Neural crest cell (in vitro differentiated cells): ENCODE results near the gene EXOSC10. TPM values are rescaled to one million over a fixed set of nuclear protein-coding genes. Genes with fewer than 3 reads are reported as not detected.

Experiments used
- DNase-seq: peaks from one replicate; pipeline ENCODE4 v3.0.0; 2021; ENCODE audit warnings: low read depth, mixed read lengths, low spot score
- H3K27ac Mint-ChIP-seq: one replicate; pipeline ENCODE4 v1.8.0; 2021; ENCODE audit warnings: mild to moderate bottlenecking, mixed read lengths; ENCODE audit not compliant: unreplicated experiment
- H3K27me3 Mint-ChIP-seq: 2 replicates; pipeline ENCODE4 v1.8.0; 2021; ENCODE audit warnings: low read depth, mild to moderate bottlenecking, mixed read lengths
- H3K36me3 Mint-ChIP-seq: 2 replicates; pipeline ENCODE4 v1.8.0; 2021; ENCODE audit warnings: low read depth, mild to moderate bottlenecking, mixed read lengths
- H3K4me1 Mint-ChIP-seq: 2 replicates; pipeline ENCODE4 v1.8.0; 2021; ENCODE audit warnings: mixed read lengths
- H3K4me3 Mint-ChIP-seq: one replicate; pipeline ENCODE4 v1.8.0; 2021; ENCODE audit warnings: mild to moderate bottlenecking, mixed read lengths
- H3K9me3 Mint-ChIP-seq: 2 replicates; pipeline ENCODE4 v1.8.0; 2021; ENCODE audit warnings: mixed read lengths
- CTCF ChIP-seq: fragments of 200-600 bp; sonication (generic); conservative IDR thresholded peaks from 2 replicates; pipeline ENCODE4 v1.5.0; 2021; ENCODE audit warnings: antibody characterized with exemption, mild to moderate bottlenecking
- total RNA-seq: library from RNA; stranded (reverse); gene quantifications from 2 replicates; pipeline ENCODE4 v1.2.1, GENCODE V29; 2021

The EXOSC10 gene
- total RNA-seq, 1 donor from 2014 or later, result 127 TPM

- DNase-seq, result no peak
- no peak for TF ChIP-seq CTCF
- H3K27me3 Mint-ChIP-seq, result no peaks in the 10 kb centered on the region
- H3K9me3 Mint-ChIP-seq, result no peaks in the 10 kb centered on the region
- H3K27ac Mint-ChIP-seq, result no peak overlapping the region
- H3K4me1 Mint-ChIP-seq, result no peaks in the 10 kb centered on the region
- H3K4me3 Mint-ChIP-seq, result no peak overlapping the region
- H3K36me3 Mint-ChIP-seq, result peaks cover 10% of the 10 kb centered on the region
Observed at GRCh38 chr1:11134251-11134897, 34.7 kb upstream of the EXOSC10 start.

GRCh38 chr1:11132563-11133293 is 33.1 kb upstream of the EXOSC10 start:
- Mint-ChIP-seq H3K9me3 (no peaks in the 10 kb centered on the region), H3K36me3 (peaks cover 10% of the 10 kb centered on the region), H3K4me3 (no peak overlapping the region), H3K27me3 (no peaks in the 10 kb centered on the region), H3K27ac (no peak overlapping the region), H3K4me1 (no peaks in the 10 kb centered on the region)
- no peak for DNase-seq
- no peak for TF ChIP-seq CTCF

GRCh38 chr1:11131816-11132215 is 32.1 kb upstream of the EXOSC10 start:
- Mint-ChIP-seq H3K9me3 (no peaks in the 10 kb centered on the region), H3K4me1 (no peaks in the 10 kb centered on the region), H3K27ac (no peak overlapping the region), H3K27me3 (no peaks in the 10 kb centered on the region), H3K4me3 (no peak overlapping the region), H3K36me3 (peaks cover 10% of the 10 kb centered on the region)
- TF ChIP-seq CTCF, result no peak
- DNase-seq, result no peak

- no peaks in the 10 kb centered on the region for H3K4me1 Mint-ChIP-seq
- no peak for TF ChIP-seq CTCF
- H3K27me3 Mint-ChIP-seq, result no peaks in the 10 kb centered on the region
- H3K9me3 Mint-ChIP-seq, result no peaks in the 10 kb centered on the region
- peak overlapping the region; percentile 53 for H3K27ac Mint-ChIP-seq
- H3K4me3 Mint-ChIP-seq, result no peak overlapping the region
- H3K36me3 Mint-ChIP-seq, result peaks cover 12% of the 10 kb centered on the region
- DNase-seq, result no peak
Observed at GRCh38 chr1:11130406-11130805, 30.7 kb upstream of the EXOSC10 start.

- Mint-ChIP-seq H3K36me3 (peaks cover 12% of the 10 kb centered on the region), H3K9me3 (no peaks in the 10 kb centered on the region), H3K27me3 (no peaks in the 10 kb centered on the region), H3K4me1 (no peaks in the 10 kb centered on the region), H3K4me3 (no peak overlapping the region), H3K27ac (peak overlapping the region; percentile 21)
- no peak for TF ChIP-seq CTCF
- DNase-seq, result no peak
Observed at GRCh38 chr1:11129649-11130390, 30.2 kb upstream of the EXOSC10 start.
